IMR-90 (cell line): ENCODE data around the gene RIF1.

Experiments used
- CEBPB ChIP-seq: IDR thresholded peaks from 2 replicates; pipeline ENCODE4 v1.6.1; 2012; ENCODE audit warnings: low read depth, low read length, improper control_type of control experiment
- MAFK ChIP-seq: IDR thresholded peaks from 2 replicates; pipeline ENCODE4 v1.6.1; 2012; ENCODE audit warnings: low read depth, low read length, improper control_type of control experiment
- MXI1 ChIP-seq: IDR thresholded peaks from 2 replicates; pipeline ENCODE4 v1.6.1; 2012; ENCODE audit warnings: low read depth, mild to moderate bottlenecking, low read length, moderate library complexity, borderline replicate concordance
- NFE2L2 ChIP-seq: fragments of 150-350 bp; IDR thresholded peaks from 2 replicates; pipeline ENCODE4 v1.6.1; 2016; ENCODE audit warnings: low read depth, mild to moderate bottlenecking, low read length
- POLR2A ChIP-seq: IDR thresholded peaks from 2 replicates; pipeline ENCODE4 v1.6.1; 2012; ENCODE audit warnings: mild to moderate bottlenecking, low read depth, low read length
- RAD21 ChIP-seq: IDR thresholded peaks from 2 replicates; pipeline ENCODE4 v1.6.1; 2012; ENCODE audit warnings: low read length, improper control_type of control experiment
- RFX5 ChIP-seq: IDR thresholded peaks from 2 replicates; pipeline ENCODE4 v1.8.0; 2012; ENCODE audit warnings: low read depth, mild to moderate bottlenecking, low read length, moderate library complexity
- SMC3 ChIP-seq: fragments of 150-350 bp; IDR thresholded peaks from 2 replicates; pipeline ENCODE4 v1.6.1; 2016; ENCODE audit warnings: low read depth, mild to moderate bottlenecking, antibody characterized with exemption, low read length, moderate library complexity
- USF2 ChIP-seq: fragments of 150-350 bp; IDR thresholded peaks from 2 replicates; pipeline ENCODE4 v1.6.1; 2017; ENCODE audit warnings: mild to moderate bottlenecking, antibody characterized with exemption, low read length, low read depth
- TF ChIP-seq, protein P1 (sequence below): fragments of 150-350 bp; IDR thresholded peaks from 2 replicates; pipeline ENCODE4 v1.6.1; 2016; ENCODE audit warnings: low read depth, mild to moderate bottlenecking, low read length, moderate library complexity, borderline replicate concordance
- TF ChIP-seq, protein P2 (sequence below): conservative IDR thresholded peaks from 2 replicates; pipeline ENCODE4 v1.5.1; 2012; ENCODE audit warnings: mild to moderate bottlenecking, low read depth, low read length, improper control_type of control experiment

DNA sequence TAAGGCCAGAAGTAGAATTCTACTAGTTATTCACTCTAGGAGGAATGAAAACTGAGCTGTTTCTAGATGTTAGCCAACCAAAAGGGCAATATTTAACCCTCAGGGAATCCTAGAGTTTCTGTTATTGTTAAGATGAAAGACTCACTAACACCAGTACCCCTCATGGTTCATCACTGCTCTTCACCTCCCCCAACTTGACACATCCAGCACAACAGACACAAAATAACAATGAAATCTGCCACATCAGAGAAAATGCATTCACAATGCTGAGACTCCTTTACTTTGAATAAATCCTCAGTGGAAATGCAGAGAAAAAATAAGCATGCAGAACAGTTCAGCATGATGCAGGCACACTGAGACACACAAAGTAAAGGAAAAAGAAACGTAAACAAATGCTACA lies 111.3 kb downstream of the RIF1 start:
- TF ChIP-seq, protein P1, sequence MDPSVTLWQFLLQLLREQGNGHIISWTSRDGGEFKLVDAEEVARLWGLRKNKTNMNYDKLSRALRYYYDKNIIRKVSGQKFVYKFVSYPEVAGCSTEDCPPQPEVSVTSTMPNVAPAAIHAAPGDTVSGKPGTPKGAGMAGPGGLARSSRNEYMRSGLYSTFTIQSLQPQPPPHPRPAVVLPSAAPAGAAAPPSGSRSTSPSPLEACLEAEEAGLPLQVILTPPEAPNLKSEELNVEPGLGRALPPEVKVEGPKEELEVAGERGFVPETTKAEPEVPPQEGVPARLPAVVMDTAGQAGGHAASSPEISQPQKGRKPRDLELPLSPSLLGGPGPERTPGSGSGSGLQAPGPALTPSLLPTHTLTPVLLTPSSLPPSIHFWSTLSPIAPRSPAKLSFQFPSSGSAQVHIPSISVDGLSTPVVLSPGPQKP: no peak
- TF ChIP-seq, protein P2, sequence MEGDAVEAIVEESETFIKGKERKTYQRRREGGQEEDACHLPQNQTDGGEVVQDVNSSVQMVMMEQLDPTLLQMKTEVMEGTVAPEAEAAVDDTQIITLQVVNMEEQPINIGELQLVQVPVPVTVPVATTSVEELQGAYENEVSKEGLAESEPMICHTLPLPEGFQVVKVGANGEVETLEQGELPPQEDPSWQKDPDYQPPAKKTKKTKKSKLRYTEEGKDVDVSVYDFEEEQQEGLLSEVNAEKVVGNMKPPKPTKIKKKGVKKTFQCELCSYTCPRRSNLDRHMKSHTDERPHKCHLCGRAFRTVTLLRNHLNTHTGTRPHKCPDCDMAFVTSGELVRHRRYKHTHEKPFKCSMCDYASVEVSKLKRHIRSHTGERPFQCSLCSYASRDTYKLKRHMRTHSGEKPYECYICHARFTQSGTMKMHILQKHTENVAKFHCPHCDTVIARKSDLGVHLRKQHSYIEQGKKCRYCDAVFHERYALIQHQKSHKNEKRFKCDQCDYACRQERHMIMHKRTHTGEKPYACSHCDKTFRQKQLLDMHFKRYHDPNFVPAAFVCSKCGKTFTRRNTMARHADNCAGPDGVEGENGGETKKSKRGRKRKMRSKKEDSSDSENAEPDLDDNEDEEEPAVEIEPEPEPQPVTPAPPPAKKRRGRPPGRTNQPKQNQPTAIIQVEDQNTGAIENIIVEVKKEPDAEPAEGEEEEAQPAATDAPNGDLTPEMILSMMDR: no peak
- TF ChIP-seq POLR2A (no peak), NFE2L2 (no peak), SMC3 (no peak), USF2 (no peak), MXI1 (no peak), CEBPB (no peak), RFX5 (no peak), RAD21 (no peak), MAFK (no peak)
